PFSK-1 (cell line): ENCODE results near the gene CACNG4.

Source experiments
- FOXP2 ChIP-seq: optimal IDR thresholded peaks from 2 replicates; pipeline ENCODE3; 2011; ENCODE audit warnings: borderline replicate concordance, control low read depth, inconsistent platforms; ENCODE audit not compliant: insufficient read depth; ENCODE audit errors: extremely low read length, extremely low read depth
- POLR2AphosphoS5 ChIP-seq: IDR thresholded peaks from 2 replicates; pipeline ENCODE4 v1.6.1; 2012; ENCODE audit warnings: low read depth, mild to moderate bottlenecking, control low read depth, low read length, moderate library complexity
- REST ChIP-seq, 2 experiments: IDR thresholded peaks; 2 replicates each; pipeline versions ENCODE4 v1.6.1 to v1.8.0; 2011 to 2012; ENCODE audit warnings: low read depth in 2 of 2, low read length in 2 of 2, control low read depth in 1 of 2, inconsistent platforms in 1 of 2, mild to moderate bottlenecking in 1 of 2, moderate library complexity in 1 of 2; ENCODE audit not compliant: insufficient read depth in 1 of 2
- TAF1 ChIP-seq: IDR thresholded peaks from 2 replicates; pipeline ENCODE4 v1.6.1; 2012; ENCODE audit warnings: low read length, control low read depth, borderline replicate concordance; ENCODE audit not compliant: insufficient read depth

GRCh38 chr17:67025216-67025792 lies 60.8 kb downstream of the CACNG4 start:
- TF ChIP-seq POLR2AphosphoS5 (no peak), TAF1 (no peak), REST (IDR thresholded peaks at IDR 0.05; ENCODE audit: insufficient read depth in 1 of 2, low read depth in 2 of 2, low read length in 2 of 2) (no peak), FOXP2 (no peak)
